HG03565 (cell line): Measurements from ENCODE around the gene ARHGEF10L.
"Not testable (repeated sequence)": the region's sequence is repeated elsewhere in the genome, so short reads cannot be mapped to it uniquely, and the experiment has no call there.

Experiments used
- ATAC-seq: cut with Tn5 transposase; IDR thresholded peaks from one replicate; pipeline ENCODE4 v1.9.1; 2021; ENCODE audit warnings: mild to moderate bottlenecking, moderate library complexity; ENCODE audit not compliant: unreplicated experiment

Gene ARHGEF10L

GRCh38 chr1:17733661-17734060, 194.2 kb downstream of the ARHGEF10L start:
- no peak for ATAC-seq

GRCh38 chr1:17734609-17735008, 195.1 kb downstream of the ARHGEF10L start:
- ATAC-seq, result no peak

- ATAC-seq, result no peak
These were observed 195.8 kb downstream of the ARHGEF10L start for GRCh38 chr1:17735348-17735747.

- no peak for ATAC-seq
These were observed 196.3 kb downstream of the ARHGEF10L start for GRCh38 chr1:17735793-17736192.

- ATAC-seq, result no peak
These were observed 197.1 kb downstream of the ARHGEF10L start for GRCh38 chr1:17736625-17737024.

GRCh38 chr1:17739050-17739449, 199.6 kb downstream of the ARHGEF10L start:
- no peak for ATAC-seq

GRCh38 chr1:17741052-17741451, 201.6 kb downstream of the ARHGEF10L start:
- ATAC-seq, result no peak

- no peak for ATAC-seq
These were observed 203.1 kb downstream of the ARHGEF10L start for GRCh38 chr1:17742583-17742982.

GRCh38 chr1:17743008-17743647, 203.6 kb downstream of the ARHGEF10L start:
- no peak for ATAC-seq

- ATAC-seq, result no peak
These were observed 204.4 kb downstream of the ARHGEF10L start for GRCh38 chr1:17743925-17744324.

GRCh38 chr1:17744666-17745478, 205.4 kb downstream of the ARHGEF10L start:
- no peak for ATAC-seq

GRCh38 chr1:17745479-17745955, 206.0 kb downstream of the ARHGEF10L start:
- ATAC-seq, result no peak

GRCh38 chr1:17746281-17746680, 206.8 kb downstream of the ARHGEF10L start:
- not testable (repeated sequence) for ATAC-seq

GRCh38 chr1:17746920-17747319, 207.4 kb downstream of the ARHGEF10L start:
- no peak for ATAC-seq
